Sigmoid colon (tissue), 7 donors: ENCODE measurements around the gene SIRT3. TPM values are rescaled to one million over a fixed set of nuclear protein-coding genes. Genes with fewer than 3 reads are reported as not detected.
"Not testable (repeated sequence)": the region's sequence is repeated elsewhere in the genome, so short reads cannot be mapped to it uniquely, and the experiment has no call there.

Experiments
- DNase-seq: peaks from one replicate; pipeline ENCODE4 v3.0.0-alpha.2; 2019
- H3K27ac ChIP-seq, 4 donors: fragments of 200-600 bp; sonication (generic); one replicate each; pipeline ENCODE4 v1.5.1; 2016 to 2019; ENCODE audit warnings: mild to moderate bottlenecking in 1 of 4
- H3K27me3 ChIP-seq, 3 donors: fragments of 200-600 bp; sonication (generic); one replicate each; pipeline ENCODE4 v1.5.1; 2019; ENCODE audit warnings: mild to moderate bottlenecking in 1 of 3
- H3K36me3 ChIP-seq, 4 donors: fragments of 200-600 bp; sonication (generic); one replicate each; pipeline ENCODE4 v1.5.1; 2016 to 2019
- H3K4me1 ChIP-seq, 4 donors: fragments of 200-600 bp; sonication (generic); one replicate each; pipeline ENCODE4 v1.5.1; 2017 to 2019
- H3K4me3 ChIP-seq, 4 donors: fragments of 200-600 bp; sonication (generic); one replicate each; pipeline ENCODE4 v1.5.1; 2017 to 2019; ENCODE audit warnings: mild to moderate bottlenecking in 2 of 4, moderate library complexity in 1 of 4
- H3K9me3 ChIP-seq, 4 donors: fragments of 200-600 bp in 3 of 4; sonication (generic) in 3 of 4; one replicate each; pipeline versions ENCODE4 v1.5.1 to v1.6.1; 2013 to 2019
- EP300 ChIP-seq, 4 donors: sonication (generic); formaldehyde crosslinking; IDR thresholded peaks; one replicate each; pipeline ENCODE4 v1.6.1; 2017; ENCODE audit warnings: antibody characterized with exemption in 4 of 4
- POLR2A ChIP-seq, 2 donors: fragments of 450-650 bp; IDR thresholded peaks; one replicate each; pipeline ENCODE4 v1.6.1; 2016; ENCODE audit warnings: antibody characterized with exemption in 2 of 2, mild to moderate bottlenecking in 2 of 2, moderate library complexity in 2 of 2
- POLR2AphosphoS5 ChIP-seq, 4 donors: sonication (generic); formaldehyde crosslinking; IDR thresholded peaks; one replicate each; pipeline ENCODE4 v1.6.1; 2017; ENCODE audit warnings: antibody characterized with exemption in 4 of 4
- WGBS, 2 donors: extraction: QIAGEN DNeasy Blood & Tissue Kit; methylation state at CpG; one replicate each; pipeline ENCODE4 v1.1.7; 2013; 5-methylcytosine and 5-hydroxymethylcytosine counted together
- intact Hi-C: fragments of 100-400 bp; cut with DNase I; formaldehyde crosslinking; loops from one replicate; pipeline ENCODE4 v1.15.1; 2023
- polyA plus RNA-seq, 3 donors: library from polyadenylated mRNA; stranded (reverse); fragments of 200-250 nt; gene quantifications; one replicate each; pipeline ENCODE4 v1.2.3, GENCODE V29; 2013
- total RNA-seq, 4 donors: library from RNA; depleted of rRNA; stranded (reverse); fragments of >200 nt; gene quantifications; one replicate each; pipeline ENCODE4 v1.1.0, GENCODE V29; 2016
- TF ChIP-seq, protein P1 (sequence below), 4 experiments: fragments of 450-650 bp in 3 of 4; fragments of 200-600 bp in 1 of 4; IDR thresholded peaks; one replicate each; pipeline ENCODE4 v1.5.1; 2016 to 2019; ENCODE audit warnings: antibody characterized with exemption in 4 of 4, mild to moderate bottlenecking in 3 of 4, moderate library complexity in 2 of 4
- donor health status: healthy with polysubstance abuse.
- donor health status: Bipolar disorder and iron deficiency.
- donor health status: healthy.

The SIRT3 gene
- total and polyA plus RNA-seq, 7 donors, result 6.4 to 21.0 (median 12.2) TPM

DNA sequence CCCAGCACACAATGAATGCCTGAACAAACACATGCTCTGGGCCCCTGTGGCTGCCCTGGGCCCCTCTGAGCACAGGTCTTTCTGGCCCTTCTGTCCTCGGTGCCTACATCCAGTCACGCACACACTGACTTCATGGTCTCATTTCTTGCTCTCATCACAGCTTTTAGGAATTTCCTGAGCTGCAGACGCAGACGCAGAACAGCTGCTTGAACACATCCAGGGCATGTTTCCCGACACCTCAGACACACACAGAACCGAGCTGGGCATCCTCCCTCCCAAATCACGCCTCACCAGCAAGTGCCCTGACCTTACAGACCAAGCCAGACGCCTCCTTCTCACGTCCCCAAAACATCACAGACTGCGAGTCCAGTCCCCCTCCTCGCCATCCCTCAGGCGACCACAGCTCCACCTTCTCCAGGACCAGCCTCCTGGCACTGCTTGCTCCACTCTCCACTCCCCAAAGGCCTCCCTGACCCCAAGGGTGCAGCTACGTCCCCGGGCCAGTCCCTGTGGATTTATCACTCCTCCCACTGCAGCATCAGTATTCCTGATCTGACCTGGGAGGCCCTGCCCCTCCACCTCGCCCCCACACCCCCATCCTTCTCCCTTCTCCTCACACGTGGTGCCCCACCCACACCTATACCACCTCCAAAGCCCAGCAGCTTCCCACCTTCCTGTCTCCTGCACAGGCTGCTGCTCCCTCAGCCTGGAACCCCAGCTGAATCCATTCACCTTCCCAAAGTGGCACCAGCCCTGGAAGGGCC, 12.9 kb downstream of the SIRT3 start:
- intact Hi-C loops, result no loop called here
- H3K9me3 ChIP-seq, result no peaks in the 10 kb centered on the region
- peaks cover 0 to 32% (median 2%) of the 10 kb centered on the region in 4 donors for H3K36me3 ChIP-seq
- H3K4me1 ChIP-seq, result no peaks in the 10 kb centered on the region
- TF ChIP-seq, protein P1, sequence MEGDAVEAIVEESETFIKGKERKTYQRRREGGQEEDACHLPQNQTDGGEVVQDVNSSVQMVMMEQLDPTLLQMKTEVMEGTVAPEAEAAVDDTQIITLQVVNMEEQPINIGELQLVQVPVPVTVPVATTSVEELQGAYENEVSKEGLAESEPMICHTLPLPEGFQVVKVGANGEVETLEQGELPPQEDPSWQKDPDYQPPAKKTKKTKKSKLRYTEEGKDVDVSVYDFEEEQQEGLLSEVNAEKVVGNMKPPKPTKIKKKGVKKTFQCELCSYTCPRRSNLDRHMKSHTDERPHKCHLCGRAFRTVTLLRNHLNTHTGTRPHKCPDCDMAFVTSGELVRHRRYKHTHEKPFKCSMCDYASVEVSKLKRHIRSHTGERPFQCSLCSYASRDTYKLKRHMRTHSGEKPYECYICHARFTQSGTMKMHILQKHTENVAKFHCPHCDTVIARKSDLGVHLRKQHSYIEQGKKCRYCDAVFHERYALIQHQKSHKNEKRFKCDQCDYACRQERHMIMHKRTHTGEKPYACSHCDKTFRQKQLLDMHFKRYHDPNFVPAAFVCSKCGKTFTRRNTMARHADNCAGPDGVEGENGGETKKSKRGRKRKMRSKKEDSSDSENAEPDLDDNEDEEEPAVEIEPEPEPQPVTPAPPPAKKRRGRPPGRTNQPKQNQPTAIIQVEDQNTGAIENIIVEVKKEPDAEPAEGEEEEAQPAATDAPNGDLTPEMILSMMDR (IDR thresholded peaks at IDR 0.05), result no peak
- no peak for TF ChIP-seq POLR2AphosphoS5 (IDR thresholded peaks at IDR 0.05)
- TF ChIP-seq POLR2A (IDR thresholded peaks at IDR 0.05), result no peak
- TF ChIP-seq EP300 (IDR thresholded peaks at IDR 0.05), result no peak
- peak overlapping the region in 2 of 4 donors; percentile 66 to 84 for H3K27ac ChIP-seq
- no peaks in the 10 kb centered on the region for H3K27me3 ChIP-seq
- H3K4me3 ChIP-seq, result no peak overlapping the region
- WGBS, 2 donors, result 88 to 90% methylated on average over 16 of the region's 16 CpGs
- DNase-seq, result peak; percentile 54

DNA sequence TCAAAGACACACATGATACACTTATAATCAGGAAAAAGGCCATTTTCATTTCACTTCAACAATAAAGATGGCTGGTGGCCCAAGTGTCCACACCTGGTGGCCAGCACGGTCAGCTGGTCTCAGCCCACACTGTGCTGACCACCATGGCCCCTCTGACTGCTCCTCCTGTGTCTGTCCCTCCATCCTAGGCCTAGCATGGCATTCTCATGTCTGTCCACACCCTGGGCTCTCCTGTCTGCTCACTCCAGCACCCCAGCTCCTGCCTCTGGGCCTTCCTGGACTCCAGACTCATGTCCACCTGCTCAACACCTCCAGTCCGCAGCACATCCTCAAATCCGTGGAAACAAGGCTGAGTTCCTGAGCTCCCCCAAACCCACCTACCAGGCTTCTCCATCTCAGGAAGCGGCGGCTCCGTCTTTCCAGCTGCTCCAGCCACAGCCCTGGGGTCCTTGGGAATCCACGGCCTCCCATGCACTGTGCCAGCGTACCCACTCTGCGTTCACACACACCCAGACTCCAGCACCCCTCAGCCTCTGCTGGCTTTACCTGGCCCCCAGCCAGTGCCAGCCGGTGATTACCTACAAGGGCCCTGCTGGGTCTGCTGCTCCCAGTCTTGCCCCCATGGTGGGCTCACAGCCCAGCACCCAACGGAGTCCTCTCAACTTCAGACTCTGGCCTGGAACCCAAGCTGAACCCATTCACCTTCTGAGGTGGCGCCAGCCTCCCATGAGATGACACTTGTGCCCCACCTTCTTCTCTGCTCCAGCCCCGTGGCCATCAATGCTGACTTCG, 13.9 kb downstream of the SIRT3 start:
- peak overlapping the region in 3 of 4 donors; percentile 26 to 84 (median 66) for H3K27ac ChIP-seq
- no peaks in the 10 kb centered on the region for H3K27me3 ChIP-seq
- TF ChIP-seq POLR2AphosphoS5 (IDR thresholded peaks at IDR 0.05) (no peak), POLR2A (IDR thresholded peaks at IDR 0.05) (no peak), EP300 (IDR thresholded peaks at IDR 0.05) (no peak)
- TF ChIP-seq, protein P1 (IDR thresholded peaks at IDR 0.05), result no peak
- intact Hi-C loops, result no loop called here
- H3K4me1 ChIP-seq, result no peaks in the 10 kb centered on the region
- WGBS, 2 donors, result 93 to 94% methylated on average over 14 of the region's 14 CpGs
- peak; percentile 62 for DNase-seq
- H3K9me3 ChIP-seq, result no peaks in the 10 kb centered on the region
- H3K36me3 ChIP-seq, result peaks cover 0 to 36% (median 2%) of the 10 kb centered on the region in 4 donors
- no peak overlapping the region for H3K4me3 ChIP-seq

DNA sequence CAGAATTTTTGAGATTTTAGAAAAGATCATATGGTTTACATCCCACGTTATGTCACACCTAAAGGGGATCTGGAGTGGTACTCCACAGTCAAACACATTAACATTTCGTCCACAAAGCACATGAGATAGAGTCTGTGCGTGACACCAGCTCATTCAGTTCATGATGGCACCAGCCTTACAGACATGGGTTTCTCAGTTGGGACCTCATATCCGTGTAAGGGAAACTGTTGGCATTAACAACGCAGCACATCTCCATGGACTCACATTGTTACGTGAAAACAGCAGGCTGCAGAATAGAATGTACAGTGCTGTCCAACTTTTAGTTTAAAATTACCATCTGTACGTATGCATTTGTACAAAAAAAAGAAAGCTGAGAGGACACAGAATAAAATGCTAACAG, 14.6 kb downstream of the SIRT3 start:
- no peaks in the 10 kb centered on the region for H3K27me3 ChIP-seq
- H3K36me3 ChIP-seq, result peaks cover 0 to 37% (median 2%) of the 10 kb centered on the region in 4 donors
- H3K4me1 ChIP-seq, result no peaks in the 10 kb centered on the region
- H3K9me3 ChIP-seq, result no peaks in the 10 kb centered on the region
- intact Hi-C loops, result no loop called here
- DNase-seq, result peak; percentile 7
- H3K27ac ChIP-seq, result peak overlapping the region in 2 of 4 donors; percentile 54 to 84
- TF ChIP-seq, protein P1 (IDR thresholded peaks at IDR 0.05), result no peak
- no peak for TF ChIP-seq POLR2AphosphoS5 (IDR thresholded peaks at IDR 0.05)
- no peak for TF ChIP-seq EP300 (IDR thresholded peaks at IDR 0.05)
- TF ChIP-seq POLR2A (IDR thresholded peaks at IDR 0.05), result no peak
- WGBS, 2 donors, result 85 to 90% methylated on average over 7 of the region's 7 CpGs
- no peak overlapping the region for H3K4me3 ChIP-seq

DNA sequence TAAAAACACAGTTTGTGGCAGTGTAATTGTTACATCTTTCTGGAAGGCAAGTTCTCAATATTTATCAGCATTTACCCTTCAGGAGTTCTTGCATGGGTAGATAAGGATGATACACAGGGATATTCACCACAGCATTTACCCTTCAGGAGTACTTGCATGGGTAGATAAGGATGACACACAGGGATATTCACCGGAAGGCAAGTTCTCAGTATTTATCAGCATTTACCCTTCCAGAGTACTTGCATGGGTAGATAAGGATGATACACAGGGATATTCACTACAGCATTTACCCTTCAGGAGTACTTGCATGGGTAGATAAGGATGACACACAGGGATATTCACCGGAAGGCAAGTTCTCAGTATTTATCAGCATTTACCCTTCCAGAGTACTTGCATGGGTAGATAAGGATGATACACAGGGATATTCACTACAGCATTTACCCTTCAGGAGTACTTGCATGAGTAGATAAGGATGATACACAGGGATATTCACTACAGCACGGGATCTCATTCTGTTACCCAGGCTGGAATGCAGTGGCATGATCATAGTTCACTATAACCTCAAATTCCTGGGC, 15.4 kb downstream of the SIRT3 start:
- H3K4me1 ChIP-seq, H3K27me3 ChIP-seq, intact Hi-C loops, H3K9me3 ChIP-seq, H3K4me3 ChIP-seq: not testable (repeated sequence)
- 89 to 92% methylated on average over 2 of the region's 3 CpGs for WGBS, 2 donors
- DNase-seq, result peak; percentile 4
- H3K27ac ChIP-seq, result peak overlapping the region in 2 of 4 donors; percentile 54 to 84
- H3K36me3 ChIP-seq, result peaks cover under 1 to 41% (median 8%) of the 10 kb centered on the region in 4 donors
